CD4-positive, alpha-beta T cell treated with Interferon alpha-2 for 1 hour (primary cell): ENCODE data around the gene TARDBP.
"Not testable (repeated sequence)": the region's sequence is repeated elsewhere in the genome, so short reads cannot be mapped to it uniquely, and the experiment has no call there.

Experiments used
- DNase-seq, 2 donors: peaks; one replicate each; pipeline ENCODE4 v3.0.0-alpha.2; 2020 to 2022

The TARDBP gene

DNA sequence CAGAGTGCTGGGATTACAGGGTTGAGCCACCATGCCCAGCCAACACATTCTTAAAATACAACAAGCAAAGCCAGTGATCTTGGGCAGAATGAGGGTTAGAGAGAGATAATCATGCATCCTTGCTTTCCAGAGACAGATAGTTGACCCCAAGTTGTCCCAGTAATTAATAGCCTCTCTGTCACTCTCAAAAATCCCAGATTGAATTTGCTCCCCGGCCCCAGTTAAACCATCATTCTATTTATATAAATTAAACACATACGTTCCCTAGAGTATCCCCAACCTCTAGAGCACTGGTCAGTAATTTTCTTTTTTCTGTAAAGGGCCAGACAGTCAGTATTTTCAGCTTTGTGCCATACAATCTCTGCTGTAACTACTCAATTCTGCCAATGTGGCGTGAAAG is 16.4 kb upstream of the TARDBP start:
- no peak for DNase-seq

DNA sequence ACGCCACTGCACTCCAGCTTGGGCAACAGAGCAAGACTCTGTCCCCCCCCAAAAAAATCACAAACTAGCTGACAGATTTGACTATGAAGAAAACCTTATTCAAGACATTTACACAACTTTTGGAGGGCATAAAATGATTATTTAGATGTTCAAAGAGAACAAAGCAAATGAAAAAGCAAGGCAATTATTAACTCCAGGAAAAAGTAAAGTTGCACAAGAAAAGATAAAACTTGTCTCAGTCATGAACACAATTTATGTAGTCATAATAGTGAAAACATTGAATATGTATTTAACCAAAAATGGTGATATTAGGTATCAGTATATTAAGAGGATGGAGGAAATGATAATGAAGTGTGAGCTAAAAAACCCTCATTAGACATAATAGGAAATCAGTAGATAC is 11.9 kb upstream of the TARDBP start:
- no peak for DNase-seq

GRCh38 chr1:11013160-11013531 is 692 bp downstream of the TARDBP start:
- DNase-seq: no peak

- not testable (repeated sequence) for DNase-seq
Measured at GRCh38 chr1:11019358-11019757, 6.9 kb downstream of the TARDBP start.

GRCh38 chr1:11019971-11020370 is 7.5 kb downstream of the TARDBP start:
- DNase-seq: no peak

- DNase-seq: no peak
Measured at GRCh38 chr1:11023201-11023600, 10.7 kb downstream of the TARDBP start.

- DNase-seq: no peak
Measured at GRCh38 chr1:11024154-11024873, 11.9 kb downstream of the TARDBP start.

- no peak for DNase-seq
Measured at GRCh38 chr1:11024874-11025203, 12.4 kb downstream of the TARDBP start.

DNA sequence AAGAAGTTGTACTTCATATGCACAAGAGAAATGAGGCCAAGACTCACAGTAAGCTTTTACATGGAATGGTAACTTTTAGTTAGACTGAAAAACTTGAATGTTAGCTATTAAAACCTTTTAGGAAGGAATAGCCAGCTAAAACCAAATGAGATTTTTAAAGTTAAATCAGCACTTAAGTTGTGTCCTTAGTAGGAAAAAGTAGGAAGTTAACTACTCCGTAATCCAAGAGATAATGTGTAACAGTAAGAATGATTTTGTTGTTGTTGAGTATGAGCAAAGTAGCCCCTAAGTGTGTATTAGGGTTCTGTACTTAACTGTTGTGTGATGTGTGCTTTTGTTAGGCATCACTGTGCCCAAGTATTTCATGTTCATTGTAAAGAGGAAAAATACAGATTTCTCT is 13.2 kb downstream of the TARDBP start:
- DNase-seq: no peak

DNA sequence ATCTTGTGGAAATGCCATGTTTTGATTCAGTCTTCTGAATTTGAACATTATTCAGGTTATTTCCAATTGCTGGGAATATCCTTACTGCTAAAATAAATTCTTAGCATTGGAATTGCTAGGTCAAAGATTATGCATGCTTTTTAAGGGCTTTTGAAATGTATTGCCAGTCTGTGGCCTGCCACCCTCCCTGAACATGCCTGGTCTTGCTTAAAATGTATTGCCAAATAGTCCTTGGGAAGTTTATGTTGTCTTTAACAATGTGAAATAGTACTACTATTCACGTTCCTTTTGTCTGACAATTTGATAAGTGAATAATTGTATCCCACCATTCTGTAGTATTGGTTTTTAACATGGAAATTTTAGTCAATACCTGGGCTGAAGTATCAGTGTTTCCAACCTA is 13.6 kb downstream of the TARDBP start:
- no peak for DNase-seq

GRCh38 chr1:11026903-11027302 is 14.4 kb downstream of the TARDBP start:
- no peak for DNase-seq

DNA sequence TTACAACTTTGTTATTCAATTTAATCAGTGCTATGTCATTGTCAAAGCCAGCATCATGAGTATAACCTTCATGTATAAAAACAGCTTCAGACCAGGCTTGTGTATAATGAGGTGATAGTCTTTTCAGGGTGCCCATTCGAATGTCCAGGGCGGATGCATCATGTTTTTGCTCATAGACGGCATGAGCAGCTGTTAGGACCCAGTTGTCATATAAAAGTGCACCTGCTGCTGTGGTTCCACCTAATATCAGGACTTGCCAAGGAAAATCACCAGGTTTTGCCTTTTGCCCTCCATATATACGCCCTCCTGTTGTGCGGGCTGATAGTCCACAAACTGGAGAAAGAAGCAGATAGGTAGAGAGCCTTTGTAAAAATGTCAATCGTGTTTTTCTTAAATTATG is 14.9 kb downstream of the TARDBP start:
- no peak for DNase-seq

DNA sequence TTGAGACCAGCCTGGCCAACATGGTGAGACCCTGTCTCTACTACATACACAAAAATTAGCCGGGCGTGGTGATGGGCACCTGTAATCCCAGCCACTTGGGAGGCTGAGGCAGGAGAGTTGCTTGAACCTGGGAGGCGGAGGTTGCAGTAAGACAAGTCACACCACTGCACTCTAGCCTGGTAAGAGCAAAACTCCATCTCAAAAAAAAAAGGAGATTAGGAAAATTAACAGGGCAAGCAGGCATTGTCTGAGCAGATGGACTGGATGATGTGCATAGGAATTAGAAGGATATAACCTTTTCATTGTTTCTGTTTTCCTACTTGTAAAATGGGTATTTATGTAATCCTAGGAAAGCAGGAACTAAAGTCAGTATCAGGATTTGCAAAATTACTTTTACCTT is 15.6 kb downstream of the TARDBP start:
- no peak for DNase-seq

DNA sequence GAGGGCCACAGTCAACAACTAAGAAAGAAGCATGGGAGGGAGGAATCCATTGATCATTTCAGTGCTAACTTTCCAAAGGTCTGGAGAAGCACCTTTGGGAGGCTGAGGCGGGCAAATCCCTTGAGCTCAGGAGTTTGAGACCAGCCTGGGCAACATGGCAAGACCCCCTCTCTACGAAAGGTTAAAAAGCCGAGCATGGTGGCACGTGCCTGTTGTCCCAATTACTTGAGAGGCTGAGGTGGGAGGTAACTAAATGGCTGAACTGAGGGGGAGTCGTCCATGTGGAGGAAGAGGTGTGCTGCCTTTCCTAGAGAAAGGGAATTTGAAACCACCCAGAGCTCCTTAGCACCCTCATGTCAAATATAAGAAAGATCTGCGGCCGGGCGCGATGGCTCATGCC is 18.4 kb downstream of the TARDBP start:
- no peak for DNase-seq

GRCh38 chr1:11031624-11032262 is 19.3 kb downstream of the TARDBP start:
- no peak for DNase-seq

DNA sequence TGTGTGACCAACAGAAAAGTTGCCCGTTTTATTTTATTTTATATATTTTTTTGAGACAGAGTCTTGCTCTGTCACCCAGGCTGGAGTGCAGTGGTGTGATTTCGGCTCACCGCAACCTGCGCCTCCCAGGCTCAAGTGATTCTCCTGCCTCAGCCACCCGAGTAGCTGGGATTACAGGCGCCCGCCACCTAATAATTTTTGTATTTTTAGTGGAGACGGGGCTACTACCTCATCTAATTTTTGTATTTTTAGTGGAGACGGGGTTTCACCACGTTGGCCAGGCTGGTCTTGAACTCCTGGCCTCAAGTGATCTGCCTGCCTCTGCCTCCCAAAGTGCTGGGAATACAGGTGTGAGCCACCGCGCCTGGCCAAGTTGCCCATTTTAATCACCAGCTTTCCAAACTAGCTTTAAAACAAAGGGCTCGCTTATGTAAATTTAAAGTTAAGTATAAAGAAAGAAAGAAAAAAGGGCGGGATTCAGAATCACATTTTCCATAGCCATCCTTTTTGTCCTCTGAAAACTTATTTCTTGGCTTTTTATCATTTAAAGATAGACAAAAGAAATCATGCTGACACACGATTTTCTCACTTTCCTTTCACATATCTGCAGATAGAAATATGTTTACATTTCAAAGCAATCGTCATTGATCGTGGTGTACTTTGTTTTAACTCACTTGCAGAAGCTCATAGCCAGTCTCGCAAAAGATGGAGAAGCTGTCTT is 24.7 kb downstream of the TARDBP start:
- DNase-seq: not testable (repeated sequence)

GRCh38 chr1:11037740-11038182 is 25.3 kb downstream of the TARDBP start:
- peak; percentile 85 to 90 for DNase-seq

GRCh38 chr1:11039351-11040104 is 27.1 kb downstream of the TARDBP start:
- no peak for DNase-seq

- DNase-seq: not testable (repeated sequence)
Measured at GRCh38 chr1:11040105-11040429, 27.6 kb downstream of the TARDBP start.

DNA sequence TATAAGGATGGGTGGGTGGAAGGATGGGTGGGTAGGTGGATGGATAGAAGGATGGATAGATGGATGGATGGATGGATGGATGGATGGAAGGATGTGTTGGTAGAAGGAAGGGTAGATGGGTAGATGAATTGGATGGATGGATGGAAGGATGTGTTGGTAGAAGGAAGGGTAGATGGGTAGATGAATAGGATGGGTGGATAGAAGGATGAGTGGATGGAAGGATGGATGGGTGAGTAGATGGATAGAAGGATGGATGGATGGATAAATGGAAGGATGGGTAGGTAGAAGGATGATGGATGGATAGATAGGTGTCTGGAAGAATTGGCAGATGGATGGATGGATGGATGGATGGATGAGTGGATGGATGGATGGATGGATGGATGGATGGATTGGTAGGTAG is 28.6 kb downstream of the TARDBP start:
- DNase-seq: no peak

DNA sequence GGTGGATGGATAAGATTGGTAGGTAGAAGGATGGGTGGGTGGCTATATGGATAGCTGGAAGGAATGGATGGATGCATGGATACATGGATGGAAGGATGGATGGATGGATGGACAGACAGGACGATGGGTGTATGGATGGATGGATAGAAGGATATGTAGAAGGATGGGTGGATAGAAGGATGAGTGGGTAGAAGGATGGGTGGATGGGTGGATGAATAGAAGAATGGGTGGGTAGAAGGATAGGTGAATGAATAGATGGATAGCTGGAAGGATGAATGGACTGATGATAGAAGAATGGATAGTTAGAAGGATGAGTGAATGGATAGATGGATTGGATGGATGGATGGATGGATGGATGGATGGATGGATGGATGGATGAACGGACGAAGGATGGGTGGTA is 29.6 kb downstream of the TARDBP start:
- no peak for DNase-seq

DNA sequence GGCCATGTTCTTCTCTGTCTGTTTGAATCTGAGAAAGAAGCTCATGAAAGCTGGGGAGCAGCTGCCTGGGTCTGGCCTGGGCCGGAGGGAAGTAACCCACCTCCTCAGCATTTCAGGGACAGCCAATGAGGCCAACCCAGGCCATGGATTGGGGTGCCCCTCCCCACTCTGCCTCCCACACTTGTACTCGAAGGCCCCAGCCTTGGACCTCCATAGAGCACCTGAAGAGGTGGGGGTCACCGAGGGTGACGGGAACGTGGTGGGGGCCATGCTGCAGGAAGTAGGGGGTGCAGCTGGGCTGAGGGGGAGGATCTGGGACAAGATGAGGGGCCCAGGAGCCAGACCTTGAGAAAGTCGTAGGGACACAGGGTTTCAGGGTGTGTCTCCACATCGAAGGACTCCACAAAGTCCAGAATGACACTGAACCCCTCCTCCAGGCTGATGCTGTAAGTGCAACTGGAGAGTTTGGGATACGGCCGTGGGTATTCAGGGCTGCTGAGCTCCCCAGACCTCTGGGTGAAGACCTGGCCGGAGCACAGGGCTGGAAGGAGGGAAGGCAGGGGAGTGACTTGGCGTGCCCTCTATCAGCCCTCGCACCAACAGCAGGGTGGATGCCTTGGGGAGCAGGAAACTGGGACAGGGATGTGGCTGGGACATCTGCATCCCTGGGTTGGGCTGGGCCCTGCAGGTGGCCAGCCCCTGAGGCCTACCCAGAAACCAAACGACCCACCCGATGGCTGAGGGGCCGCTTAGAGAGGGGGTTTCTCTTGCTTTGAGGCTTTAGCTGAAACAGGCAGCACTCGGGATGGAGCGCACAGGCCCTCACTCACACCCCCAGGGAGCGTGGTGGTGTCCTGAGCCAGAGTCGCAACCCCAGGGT is 30.8 kb downstream of the TARDBP start:
- no peak for DNase-seq
